ENCODE measurements around the gene RABGEF1.
"Not testable (repeated sequence)": the region's sequence is repeated elsewhere in the genome, so short reads cannot be mapped to it uniquely, and the experiment has no call there.

The RABGEF1 gene

GRCh38 chr7:66736892-66737291, 3.6 kb upstream of the RABGEF1 start:
- DNase-seq, result no peak

DNA sequence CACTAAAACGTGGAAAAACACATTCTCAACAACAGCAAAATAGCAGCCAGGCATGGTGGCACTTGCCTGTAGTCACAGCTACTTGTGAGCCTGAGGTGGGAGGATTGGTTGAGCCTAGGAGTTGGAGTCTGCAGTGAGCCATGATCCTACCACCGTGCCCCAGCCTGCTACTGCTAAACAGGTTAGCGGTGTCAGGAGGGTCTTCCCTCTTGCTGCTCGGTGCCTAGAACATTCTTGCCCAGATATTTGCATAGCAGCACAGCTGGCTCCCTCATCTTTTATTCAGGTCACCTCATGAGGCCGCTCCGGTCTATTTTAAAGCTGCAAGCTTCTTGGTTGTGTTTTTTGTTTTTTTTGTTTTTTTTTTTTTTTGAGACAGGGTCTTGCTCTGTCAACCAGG, 2.9 kb upstream of the RABGEF1 start:
- DNase-seq, result no peak

DNA sequence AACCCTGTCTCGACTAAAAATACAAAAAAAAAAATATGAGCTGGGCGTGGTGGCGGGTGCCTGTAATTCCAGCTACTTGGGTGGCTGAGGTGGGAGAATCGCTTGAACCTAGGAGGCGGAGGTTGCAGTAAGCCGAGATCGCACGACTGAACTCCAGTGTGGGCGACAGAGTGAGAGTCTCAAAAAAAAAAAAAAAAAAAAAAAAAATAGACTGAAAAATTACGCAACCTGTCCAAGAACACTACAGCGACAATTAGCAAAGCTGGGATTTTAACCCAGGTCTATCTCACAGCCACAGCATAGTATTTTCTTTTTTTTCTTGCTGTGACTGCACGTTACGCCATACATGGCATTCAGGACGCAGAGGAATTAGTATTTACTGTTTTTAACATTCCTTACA, 1.1 kb upstream of the RABGEF1 start:
- no peak for DNase-seq

DNA sequence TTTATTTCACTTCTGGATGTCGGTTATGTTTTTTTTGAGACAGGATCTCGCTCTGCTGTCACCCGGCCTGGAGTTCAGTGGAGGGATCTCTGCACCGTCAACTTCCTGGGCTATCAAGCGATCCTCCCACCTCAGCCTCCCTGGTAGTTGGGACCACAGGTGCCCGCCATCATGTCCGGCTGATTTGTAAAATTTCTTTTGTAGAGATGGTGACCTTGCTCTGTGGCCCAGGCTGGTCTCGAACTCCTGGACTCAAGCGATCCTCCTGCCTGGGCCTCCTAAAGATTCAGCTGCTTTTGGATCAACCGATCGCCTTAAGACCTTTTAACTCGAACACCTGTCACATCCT, 606 bp upstream of the RABGEF1 start:
- DNase-seq, result no peak

- peak; percentile 20 for DNase-seq
Measured at GRCh38 chr7:66740980-66741709, 612 bp downstream of the RABGEF1 start.

DNA sequence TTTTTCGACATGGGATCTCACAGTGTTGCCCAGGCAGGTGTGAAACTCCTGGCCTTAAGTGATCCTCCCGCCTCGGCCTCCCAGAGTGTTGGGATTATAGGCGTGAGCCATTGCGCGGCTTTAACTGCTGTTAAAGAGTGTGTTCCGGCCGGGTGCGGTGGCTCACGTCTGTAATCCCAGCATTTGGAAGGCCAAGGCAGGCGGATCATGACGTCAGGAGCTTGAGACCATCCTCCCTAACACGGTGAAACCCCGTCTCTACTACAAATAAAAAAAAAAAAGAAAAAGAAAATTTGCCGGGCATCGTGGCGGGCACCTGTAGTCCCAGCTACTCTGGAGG, 1.1 kb downstream of the RABGEF1 start:
- DNase-seq, result no peak

- DNase-seq, result not testable (repeated sequence)
Measured at GRCh38 chr7:66742298-66742697, 1.8 kb downstream of the RABGEF1 start.

GRCh38 chr7:66743920-66744319, 3.4 kb downstream of the RABGEF1 start:
- DNase-seq, result no peak

DNA sequence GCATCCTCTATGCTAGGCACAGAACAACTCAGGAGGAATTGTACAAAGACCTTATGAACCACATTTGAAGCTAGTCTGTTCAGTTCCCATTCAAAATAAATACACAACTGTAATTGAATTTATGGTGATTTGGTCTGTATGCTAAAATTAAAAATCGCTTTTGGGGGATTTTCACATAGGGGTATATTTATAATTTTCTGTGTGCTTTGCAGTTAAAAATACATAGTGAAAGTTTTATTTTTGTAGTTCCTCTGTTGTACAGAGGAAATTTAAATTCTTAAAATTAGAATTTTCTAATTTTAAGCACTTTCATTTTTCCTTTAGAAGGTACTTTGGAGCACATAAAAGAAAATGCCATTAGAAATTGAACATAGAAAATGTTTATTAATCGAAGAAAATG, 6.9 kb downstream of the RABGEF1 start:
- DNase-seq, result no peak

GRCh38 chr7:66747881-66748511, 7.5 kb downstream of the RABGEF1 start:
- no peak for DNase-seq

- no peak for DNase-seq
Measured at GRCh38 chr7:66748791-66749190, 8.3 kb downstream of the RABGEF1 start.

DNA sequence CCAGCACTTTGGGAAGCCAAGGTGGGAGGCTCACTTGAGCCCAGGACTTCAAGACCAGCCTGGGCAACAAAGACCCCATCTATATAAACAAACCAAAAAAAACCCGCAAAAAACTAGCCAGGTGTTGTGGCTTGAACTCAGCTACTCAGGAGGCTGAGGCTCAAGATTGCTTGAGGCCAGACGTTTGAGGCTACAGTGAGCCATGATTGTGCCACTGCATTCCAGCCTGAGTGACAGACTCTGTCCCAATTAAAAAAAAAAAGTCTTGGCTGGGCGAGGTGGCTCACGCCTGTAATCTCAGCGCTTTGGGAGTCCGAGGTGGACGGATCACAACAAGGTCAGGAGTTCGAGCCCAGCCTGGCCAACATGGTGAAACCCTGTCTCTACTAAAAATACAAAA, 11.4 kb downstream of the RABGEF1 start:
- no peak for DNase-seq

DNA sequence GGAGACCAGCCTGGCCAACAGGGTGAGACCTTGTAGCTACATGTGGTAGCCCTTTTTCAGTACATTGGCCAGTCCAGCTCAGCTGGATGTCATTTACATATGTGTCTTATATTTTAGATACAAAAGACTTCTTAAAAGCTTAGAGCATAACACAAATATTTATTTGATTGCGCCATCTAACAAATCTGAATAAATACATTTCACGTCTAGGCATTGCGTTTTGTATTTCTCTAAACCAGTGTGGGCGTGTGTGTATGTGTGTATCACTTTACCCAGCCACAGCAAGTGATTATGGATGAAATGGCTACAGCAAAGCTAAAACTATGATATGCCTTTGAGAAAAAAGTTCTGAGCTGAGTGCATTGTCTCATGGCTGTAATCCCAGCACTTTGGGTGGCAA, 14.0 kb downstream of the RABGEF1 start:
- no peak for DNase-seq

GRCh38 chr7:66755059-66755458, 14.5 kb downstream of the RABGEF1 start:
- not testable (repeated sequence) for DNase-seq

DNA sequence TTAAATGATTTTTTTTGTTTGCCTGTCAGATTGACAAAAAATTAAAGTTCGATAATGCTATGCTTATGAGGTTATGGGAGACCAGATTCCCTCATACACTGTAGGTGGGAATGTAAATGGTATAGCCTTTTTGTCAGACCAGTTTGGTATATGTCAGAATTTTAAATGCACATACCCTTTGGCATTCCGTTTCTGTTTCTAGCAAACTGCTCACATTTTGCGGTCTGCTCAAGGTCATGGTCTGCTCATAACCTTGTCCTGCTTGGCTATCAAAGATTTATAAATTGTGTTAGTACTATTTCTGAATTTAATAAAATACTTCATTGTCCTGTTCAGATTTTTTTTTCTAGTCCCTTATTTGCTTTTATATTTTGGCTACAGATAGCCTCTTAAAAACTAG, 15.7 kb downstream of the RABGEF1 start:
- DNase-seq, result not testable (repeated sequence)

- DNase-seq, result no peak
Measured at GRCh38 chr7:66756889-66757288, 16.4 kb downstream of the RABGEF1 start.

DNA sequence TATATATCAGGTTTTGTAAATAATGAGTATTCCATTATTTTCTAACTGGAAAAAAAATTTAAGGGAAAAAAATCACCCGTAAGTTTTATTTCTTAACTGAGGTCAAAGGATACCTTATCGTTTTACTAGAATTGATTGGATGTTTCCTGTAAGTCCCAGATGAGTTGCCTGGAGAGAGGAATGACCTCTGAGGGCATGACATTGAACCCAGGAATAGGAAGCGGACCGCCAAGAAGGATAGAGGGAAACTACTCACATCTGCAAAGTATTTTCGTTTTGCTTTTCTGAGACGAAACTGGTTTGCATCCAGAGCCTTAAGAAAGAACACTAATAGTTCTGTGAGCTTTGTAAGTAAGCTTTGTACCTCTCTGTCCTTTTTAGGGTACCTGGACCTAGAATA, 17.4 kb downstream of the RABGEF1 start:
- no peak for DNase-seq

DNA sequence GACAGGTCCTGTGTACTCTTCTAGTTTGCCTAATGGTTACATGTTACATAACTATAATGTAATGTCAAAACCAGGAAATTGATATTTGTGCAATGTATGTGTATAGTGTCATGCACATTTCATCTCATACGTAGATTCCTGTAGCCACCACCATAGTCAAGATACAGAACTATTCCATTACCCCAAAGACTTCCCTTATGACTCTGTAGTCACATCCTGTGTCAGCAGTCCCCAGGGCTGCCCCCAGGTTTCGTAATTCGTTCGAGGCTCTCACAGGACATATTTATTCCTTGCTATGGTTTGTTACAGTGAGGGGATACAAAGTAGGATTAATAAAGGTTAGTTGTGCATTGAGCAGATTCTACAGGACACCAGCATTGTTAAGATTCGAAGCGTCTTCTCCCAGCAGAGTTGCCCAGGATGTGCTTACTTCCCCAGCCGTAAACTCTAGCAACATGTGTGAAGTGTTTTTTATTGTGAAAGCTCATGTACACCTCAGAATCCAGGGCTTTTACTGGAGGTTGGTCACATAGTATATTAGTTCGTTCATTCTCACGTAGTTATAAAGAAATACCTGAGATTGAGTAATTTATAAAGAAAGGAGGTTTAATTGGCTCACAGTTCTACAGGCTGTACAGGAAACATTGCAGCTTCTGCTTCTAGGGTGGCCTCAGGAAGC, 18.6 kb downstream of the RABGEF1 start:
- no peak for DNase-seq

- DNase-seq, result not testable (repeated sequence)
Measured at GRCh38 chr7:66763183-66763582, 22.6 kb downstream of the RABGEF1 start.

- DNase-seq, result not testable (repeated sequence)
Measured at GRCh38 chr7:66763633-66764355, 23.3 kb downstream of the RABGEF1 start.

DNA sequence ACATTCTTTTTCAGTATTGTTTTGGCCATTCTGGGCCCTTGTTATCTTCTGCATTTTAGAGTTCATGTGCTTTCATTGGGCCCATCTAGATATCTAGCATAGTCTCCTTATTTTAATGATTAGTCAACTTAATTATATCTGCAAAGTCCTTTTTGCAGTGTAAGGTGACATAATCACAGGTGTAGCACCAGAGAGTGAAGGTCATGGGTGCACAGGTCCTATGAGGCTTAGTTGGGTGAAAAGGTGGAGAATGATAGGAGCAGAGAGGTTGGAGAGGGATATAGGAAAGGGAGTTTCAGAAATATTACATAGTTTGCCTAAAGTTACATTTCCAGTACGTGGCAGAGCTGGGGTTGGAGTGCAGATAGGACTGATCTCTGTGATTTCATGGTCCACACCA, 24.4 kb downstream of the RABGEF1 start:
- DNase-seq, result not testable (repeated sequence)

- not testable (repeated sequence) for DNase-seq
Measured at GRCh38 chr7:66765322-66766025, 24.9 kb downstream of the RABGEF1 start.

GRCh38 chr7:66766041-66766440, 25.5 kb downstream of the RABGEF1 start:
- no peak for DNase-seq
